UCSD-AML1 (cell line): Measurements from ENCODE around the gene APRT.
"Not testable (repeated sequence)": the region's sequence is repeated elsewhere in the genome, so short reads cannot be mapped to it uniquely, and the experiment has no call there.

Experiments
- DNase-seq: peaks from one replicate; lab custom pipeline; 2025; ENCODE audit not compliant: unreplicated experiment; lab: John Stamatoyannopoulos, UW

APRT gene

DNA sequence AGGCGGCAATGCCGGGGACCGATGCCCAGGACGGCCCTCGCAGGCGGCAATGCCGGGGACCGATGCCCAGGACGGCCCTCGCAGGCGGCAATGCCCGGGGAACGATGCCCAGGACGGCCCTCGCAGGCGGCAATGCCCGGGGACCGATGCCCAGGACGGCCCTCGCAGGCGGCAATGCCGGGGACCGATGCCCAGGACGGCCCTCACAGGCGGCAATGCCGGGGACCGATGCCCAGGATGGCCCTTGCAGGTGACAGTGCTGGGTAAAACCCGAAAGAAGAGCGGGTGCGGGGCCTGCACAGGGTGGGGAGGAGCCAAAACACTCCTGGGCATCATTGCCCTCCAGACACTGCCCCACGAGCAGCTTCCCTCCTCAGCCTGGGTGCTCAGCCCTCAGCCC lies 11.9 kb upstream of the APRT start:
- DNase-seq, result not testable (repeated sequence)

DNA sequence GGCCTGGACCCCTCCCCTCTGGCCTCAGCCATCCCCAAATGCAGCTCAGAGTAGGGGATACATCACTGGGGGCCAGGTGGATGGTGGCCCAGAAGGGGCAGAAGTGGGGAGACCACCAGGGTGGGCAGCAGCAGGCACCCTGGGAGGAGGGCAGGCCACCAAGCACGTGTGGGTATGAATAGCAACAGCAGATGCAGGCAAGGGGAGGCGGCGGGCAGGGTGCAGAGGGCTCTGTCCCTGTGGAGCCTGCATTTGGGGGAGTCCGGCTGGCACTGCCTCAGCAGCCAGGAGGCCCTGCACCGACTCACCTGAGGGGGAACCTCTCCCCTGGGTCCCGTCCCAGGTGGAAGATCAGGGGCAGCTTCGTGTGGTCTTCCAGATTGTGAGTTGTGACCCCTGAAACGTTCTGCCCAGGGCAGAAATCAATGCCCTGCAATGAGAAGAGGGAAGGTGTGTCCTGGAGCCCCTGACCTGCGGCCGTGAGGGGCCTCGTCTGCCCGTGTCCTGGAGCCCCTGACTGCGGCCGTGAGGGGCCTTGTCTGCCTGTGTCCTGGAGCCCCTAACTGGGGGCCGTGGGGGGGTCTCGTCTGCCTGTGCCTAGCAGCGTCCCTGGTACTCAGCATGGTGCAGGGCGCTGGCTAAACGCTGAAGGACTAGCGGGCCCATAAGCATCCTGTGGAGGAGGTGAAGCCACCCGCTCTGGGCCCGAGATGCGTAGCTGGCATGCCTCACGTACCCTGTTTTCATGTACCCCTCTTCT lies 10.7 kb upstream of the APRT start:
- DNase-seq, result no peak

DNA sequence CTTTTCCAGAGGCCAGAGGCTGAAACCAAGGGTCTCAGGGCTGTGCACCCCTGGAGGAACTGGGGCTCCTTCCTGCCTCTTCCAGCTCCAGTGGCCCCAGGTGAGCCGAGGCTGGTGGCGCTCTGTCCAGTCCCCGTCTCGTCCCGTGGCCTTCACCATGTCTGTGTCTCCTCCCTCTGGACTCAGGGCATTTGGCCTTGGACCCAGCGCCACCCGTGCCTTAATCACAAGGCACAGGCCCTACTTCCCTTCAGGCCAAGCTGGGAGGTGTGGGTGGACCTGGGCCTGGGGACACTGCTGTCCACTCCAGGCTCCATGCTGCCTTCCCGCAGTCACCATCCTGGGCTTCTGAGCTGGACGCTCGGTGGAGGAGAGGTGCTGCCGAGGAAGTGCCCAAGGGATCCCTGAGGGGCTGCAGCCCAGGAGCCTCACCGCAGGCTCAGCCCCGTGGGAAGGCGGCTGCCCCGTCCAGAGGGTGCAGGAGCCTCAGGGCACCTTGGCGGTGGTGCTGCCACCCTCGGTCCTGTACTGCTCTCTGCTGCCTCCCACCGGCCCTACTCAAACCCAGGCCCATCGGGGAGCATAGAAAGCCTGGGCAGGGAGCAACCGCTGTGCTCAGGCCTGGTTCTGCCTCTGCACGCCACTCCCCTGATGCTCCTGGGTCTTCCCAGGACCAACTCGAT lies 9.6 kb upstream of the APRT start:
- no peak for DNase-seq

- DNase-seq, result no peak
Observed at GRCh38 chr16:88820385-88821025, 8.8 kb upstream of the APRT start.

DNA sequence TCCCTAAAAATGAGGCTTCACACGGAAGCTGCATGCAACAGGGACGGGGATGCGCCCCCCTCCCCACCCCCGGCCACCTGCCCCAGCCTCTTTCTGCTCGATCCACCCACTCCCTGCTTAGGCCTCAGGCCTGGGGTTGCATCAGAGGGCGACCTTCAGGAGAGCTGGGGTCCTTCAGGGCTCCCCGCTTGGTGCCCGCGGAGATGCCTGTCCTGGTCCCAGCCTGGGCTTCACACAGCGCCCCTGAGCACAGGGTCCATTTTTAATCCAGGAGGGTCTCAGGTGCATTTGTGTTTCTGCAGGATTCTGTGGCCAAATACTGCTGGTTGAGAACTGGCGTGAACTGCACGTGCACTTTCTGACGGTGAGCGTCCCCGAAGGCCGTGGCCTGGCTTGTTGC lies 7.4 kb upstream of the APRT start:
- DNase-seq, result no peak

DNA sequence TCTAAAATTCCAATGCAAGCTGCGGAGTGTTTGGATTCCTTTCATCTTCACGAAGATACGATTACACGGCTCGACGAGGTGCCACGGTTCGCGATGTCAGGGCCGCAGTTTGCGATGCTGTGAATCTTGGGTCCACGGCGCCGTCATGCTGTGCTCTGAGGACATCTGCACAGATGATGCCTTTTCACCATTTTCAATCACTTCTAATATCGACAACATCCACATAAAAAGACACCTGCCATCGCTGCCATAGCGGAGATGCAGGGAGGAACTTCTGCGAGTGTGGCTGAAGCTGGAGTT lies 6.8 kb upstream of the APRT start:
- DNase-seq, result no peak

- DNase-seq, result no peak
Observed at GRCh38 chr16:88817785-88818574, 6.3 kb upstream of the APRT start.

DNA sequence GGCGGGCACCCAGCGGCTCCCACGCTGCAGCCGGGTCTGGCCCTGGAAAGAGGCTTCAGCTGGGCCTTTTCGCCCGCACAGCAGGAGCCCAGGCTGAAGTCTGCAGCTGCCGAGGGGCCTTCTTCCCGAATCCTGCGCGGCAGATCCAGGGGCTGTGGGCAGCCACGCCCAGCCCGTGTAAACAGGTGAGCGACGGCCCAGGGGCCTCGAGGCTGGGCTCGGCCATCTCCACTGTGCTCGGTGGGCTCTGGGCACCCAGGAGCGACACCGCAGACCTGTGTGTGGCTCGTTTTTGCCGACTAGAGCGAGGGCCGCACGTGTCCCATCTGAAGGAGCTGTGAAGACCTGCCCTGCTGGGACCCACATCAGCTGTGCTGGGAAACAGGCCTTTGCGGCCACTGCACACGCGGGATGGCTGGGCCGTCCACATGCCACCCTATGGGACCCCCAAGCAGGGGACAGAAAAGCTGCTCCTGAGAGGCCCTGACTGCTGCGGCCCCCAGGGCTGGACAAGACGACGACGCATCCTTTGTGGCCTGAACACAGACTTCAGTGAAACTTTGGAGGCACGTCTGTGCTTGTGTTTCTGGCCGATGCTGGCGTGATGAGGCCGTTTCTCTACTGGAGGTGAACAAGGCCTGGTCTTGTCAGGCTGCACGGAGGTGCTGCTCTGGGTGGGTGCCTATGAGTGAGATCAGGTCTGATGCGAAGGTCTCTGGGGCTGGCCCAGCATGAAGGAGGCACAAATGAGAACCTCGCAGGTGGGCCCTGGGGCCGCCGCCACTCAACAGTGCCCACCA lies 5.2 kb upstream of the APRT start:
- DNase-seq, result no peak

- peak; percentile 61 for DNase-seq
Observed at GRCh38 chr16:88815901-88816589, 4.3 kb upstream of the APRT start.

GRCh38 chr16:88815227-88815626 lies 3.5 kb upstream of the APRT start:
- DNase-seq, result no peak

DNA sequence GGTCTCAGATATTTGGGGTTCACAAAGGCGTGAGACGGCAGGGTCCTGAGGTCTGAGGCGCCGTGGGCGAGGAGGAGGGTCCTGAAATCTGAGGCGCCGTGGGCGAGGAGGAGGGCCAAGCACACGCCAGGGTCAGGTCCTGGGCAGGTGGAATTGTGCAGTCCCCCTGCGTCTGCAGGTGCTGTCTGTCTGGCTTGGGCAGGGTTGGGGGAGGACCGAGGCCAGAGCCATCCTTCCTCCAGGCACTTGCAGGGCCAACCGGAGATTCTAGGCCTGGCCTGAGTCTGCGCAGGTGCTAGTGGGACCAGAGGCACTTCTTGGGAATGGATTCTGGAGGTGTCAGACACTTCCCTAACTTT lies 2.4 kb upstream of the APRT start:
- no peak for DNase-seq

DNA sequence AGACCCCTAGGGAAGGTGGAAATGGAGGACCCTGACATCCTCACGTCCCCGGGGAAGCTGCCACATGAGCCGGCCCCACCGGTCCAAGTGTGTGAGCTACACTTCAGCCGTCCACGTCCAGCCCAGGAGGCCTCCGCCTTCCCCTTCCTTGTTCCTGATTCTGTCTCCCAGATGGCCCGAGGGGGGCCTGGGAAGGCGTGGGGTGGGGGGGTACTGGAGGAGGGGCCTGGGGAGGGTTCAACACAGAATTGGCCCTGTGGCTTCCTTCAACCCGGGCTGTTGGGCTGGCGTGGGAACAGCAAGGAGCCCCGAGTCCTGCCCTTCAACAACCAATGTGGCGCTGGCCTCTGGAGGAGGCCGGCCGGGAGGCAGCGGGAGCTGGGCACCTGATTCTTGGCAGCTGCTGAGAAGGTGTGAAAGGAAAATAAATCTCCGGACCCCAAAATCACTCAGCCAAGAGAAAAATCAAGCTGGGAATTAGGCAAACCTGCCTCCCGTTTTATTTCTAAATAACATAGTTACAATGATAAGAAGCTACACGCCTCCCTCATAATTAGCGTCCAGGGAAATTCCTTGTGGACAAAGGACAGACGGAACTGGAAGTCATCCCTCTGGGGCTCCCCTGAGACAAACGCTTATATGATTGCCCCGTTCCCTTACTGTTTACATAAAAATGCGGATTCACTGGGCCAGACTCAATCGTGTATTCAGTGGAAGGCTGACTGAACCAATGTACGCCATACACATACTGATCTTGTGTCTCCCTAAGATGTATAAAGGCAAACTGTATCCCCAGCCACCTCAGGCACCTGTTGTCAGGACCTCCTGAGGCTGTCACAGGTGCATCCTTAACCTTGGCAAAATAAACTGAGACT lies 1.8 kb upstream of the APRT start:
- no peak for DNase-seq

DNA sequence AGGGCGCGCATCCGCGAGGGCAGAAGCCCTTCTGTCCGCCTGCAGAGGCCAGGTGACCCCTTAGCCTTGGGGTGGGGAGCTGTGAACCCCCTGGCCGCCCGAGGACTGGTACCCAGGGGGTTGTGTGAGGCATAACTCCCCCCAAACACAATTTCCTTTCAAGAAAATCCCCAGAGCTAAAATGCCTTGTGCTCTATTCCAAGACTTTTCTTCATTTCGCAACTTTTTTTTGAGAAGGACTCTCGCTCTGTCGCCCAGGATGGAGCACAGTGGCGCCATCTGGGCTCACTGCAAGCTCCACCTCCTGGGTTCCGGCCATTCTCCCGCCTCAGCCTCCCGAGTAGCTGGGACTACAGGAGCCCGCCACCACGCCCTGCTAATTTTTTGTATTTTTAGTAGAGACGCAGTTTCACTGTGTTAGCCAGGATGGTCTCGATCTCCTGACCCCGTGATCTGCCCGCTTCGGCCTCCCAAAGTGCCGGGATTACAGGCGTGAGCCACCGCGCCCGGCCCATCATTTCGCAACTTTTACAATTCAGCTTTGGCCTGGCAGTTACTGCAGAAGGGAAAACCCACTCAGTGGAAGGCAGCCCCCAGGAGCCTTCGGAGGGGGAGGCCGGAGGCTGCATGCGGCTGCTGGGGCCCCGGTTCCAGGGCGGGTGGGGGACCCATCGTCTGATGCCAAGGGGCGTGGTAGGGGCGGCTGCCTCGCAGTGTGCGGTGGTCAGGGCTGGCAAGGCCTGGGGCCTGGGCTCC lies 963 bp upstream of the APRT start:
- DNase-seq, result peak; percentile 67

DNA sequence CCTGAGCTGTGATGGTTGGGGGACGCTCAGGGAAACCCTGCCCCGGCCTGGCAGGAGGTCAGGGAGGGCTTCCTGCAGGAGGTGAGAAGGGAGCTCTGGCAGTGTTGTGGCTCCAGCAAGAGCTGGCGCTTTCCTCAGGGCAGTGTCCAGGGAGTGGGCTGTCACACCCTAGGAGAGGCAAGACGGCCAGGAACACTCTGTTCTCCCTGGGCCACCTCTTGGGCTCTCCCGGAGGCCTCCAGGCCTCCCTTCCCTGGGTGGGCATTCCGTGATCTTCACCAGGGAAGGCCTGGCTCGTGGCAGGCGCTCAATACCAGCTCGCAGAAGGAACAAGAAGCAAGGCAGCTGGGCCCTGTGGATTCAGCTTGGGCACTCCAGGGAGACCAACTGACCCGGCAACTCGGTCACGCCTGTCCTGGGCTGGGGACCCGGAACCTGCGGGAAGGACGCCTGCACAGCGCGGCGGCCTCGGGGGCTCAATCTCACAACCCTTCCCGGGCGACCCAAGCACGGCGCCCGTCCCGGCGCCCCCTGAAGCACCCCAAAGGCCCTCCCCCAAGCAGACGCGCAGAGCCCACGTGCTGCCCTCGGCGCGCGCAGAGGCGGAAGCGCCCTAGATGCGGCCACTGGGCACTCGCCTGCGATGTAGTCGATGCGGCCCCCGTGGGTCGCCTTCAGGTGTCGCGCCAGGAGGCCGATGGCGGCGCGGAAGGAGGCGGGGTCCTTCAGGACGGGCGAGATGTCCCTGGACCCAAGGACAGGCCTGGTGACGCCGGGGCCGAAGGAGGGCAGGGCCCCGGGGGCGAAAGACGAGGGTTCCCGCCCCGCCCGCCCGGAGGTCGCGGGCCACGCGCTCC lies 588 bp downstream of the APRT start:
- peak; percentile 84 for DNase-seq

DNA sequence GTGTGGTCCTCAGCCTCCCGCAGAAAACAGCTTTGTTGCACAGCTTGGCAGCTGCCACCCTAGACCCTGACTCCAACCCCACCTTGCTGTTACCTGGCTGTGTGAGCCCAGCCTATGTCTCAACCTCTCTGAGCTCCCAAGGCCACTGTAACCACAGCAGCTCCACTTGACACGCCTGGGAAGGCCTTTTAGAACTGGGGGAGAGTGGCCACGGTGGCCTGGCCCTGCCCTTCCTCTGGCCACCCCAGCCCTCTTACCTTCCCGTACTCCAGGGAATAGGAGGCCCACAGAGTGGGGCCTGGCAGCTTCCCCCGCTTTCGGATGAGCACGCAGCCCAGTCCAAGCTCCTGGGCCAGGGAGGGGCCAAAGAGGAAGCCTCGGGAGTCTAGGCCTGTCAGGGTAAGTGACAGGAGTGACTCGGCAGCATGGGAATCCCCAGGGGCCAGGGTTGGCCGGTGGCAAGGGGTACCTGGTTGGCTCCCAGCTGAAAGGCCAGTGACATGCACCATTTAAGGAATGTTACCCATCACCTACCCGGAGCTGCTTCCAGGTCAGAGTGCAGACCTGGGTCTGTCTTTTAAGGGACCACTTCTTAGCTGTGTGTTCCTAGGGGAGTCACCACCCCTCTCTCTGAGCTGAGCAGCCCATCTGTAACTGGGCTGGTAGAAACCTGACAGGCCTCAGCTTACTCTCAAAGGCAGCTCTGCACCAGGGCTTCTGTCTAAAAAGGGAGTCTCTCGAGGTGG lies 1.4 kb downstream of the APRT start:
- peak; percentile 34 for DNase-seq

DNA sequence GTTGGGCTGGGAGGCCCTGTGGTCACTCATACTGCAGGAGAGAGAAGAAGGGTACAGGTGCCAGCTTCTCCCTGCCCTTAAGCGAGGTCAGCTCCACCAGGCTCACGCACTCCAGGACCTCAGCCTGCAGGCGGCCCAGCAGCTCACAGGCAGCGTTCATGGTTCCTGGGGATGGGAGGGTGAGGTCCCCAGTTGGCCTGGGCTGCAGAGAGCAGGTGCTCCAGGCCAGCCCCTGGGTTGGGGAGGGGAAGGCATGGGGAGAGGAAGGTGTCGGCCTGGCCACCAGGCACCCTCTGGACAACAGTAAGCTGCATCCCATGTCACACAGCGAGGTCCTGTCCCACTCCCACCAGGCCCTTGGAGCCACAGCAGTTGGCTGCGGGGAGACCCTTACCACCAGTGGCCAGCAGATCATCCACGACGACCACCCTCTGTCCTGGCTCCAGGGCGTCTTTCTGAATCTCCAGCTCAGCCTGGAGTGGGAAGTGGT lies 2.0 kb downstream of the APRT start:
- no peak for DNase-seq
